OCI-LY3 (cell line): ENCODE measurements around the gene KANK4.

Experiments used
- CTCF ChIP-seq: fragments of 200-600, 300-600 bp; sonication (generic); IDR thresholded peaks from 2 replicates; pipeline ENCODE4 v1.5.1; 2014; ENCODE audit warnings: antibody characterized with exemption, low read length, low read depth
- EZH2phosphoT487 ChIP-seq: fragments of 200-600 bp; shearing (Covaris generic); IDR thresholded peaks from 2 replicates; pipeline ENCODE4 v1.6.1; 2018; ENCODE audit warnings: antibody characterized with exemption, mixed run types, low read depth

GRCh38 chr1:62361431-62361830, 42.2 kb upstream of the KANK4 start:
- TF ChIP-seq CTCF (no peak), EZH2phosphoT487 (no peak)
